SK-N-SH (cell line): ENCODE results near the gene SLC51A. TPM values are rescaled to one million over a fixed set of nuclear protein-coding genes. Genes with fewer than 3 reads are reported as not detected.

Experiments used
- CTCF ChIA-PET: fragments of 300-600, 350-600 bp; formaldehyde crosslinking; extraction: SDS; loops from one replicate; lab custom pipeline; 2021; lab: Yijun Ruan, JAX
- POLR2A ChIA-PET: fragments of 350-600 bp; sonication (Branson Sonifier 250); formaldehyde crosslinking; extraction: SDS; loops from one replicate; lab custom pipeline; 2020; ENCODE audit warnings: antibody characterized with exemption, inconsistent platforms; lab: Yijun Ruan, JAX
- DNase-seq: peaks from one replicate; pipeline ENCODE4 v3.0.0; 2012
- H2AFZ ChIP-seq: fragments of 200-600 bp; sonication (generic); 2 replicates; pipeline ENCODE4 v1.8.1; 2016; ENCODE audit warnings: antibody characterized with exemption, mild to moderate bottlenecking, low read depth
- H3F3A ChIP-seq: fragments of 200-600 bp; sonication (generic); replicated peaks from 2 replicates; pipeline ENCODE3; 2016; ENCODE audit warnings: antibody characterized with exemption, mild to moderate bottlenecking; ENCODE audit not compliant: insufficient read depth
- H3K27ac ChIP-seq, 2 experiments: fragments of 200-500 bp in 1 of 2; fragments of 200-600 bp in 1 of 2; sonication (Bioruptor generic) in 1 of 2; sonication (generic), shearing (Covaris generic) in 1 of 2; 2 replicates each; pipeline versions ENCODE4 v1.5.1 to v1.6.1; 2014 to 2016; ENCODE audit warnings: low read depth in 2 of 2, inconsistent platforms in 1 of 2, low read length in 1 of 2, mild to moderate bottlenecking in 1 of 2, mixed read lengths in 1 of 2
- H3K27me3 ChIP-seq: fragments of 200-600 bp; sonication (generic), shearing (Covaris generic); 2 replicates; pipeline ENCODE4 v1.6.1; 2016; ENCODE audit warnings: mixed run types; ENCODE audit not compliant: insufficient read depth
- H3K36me3 ChIP-seq, 2 experiments: fragments of 200-500 bp in 1 of 2; fragments of 200-600 bp in 1 of 2; sonication (Bioruptor generic) in 1 of 2; sonication (generic) in 1 of 2; replicated peaks in 1 of 2; 2 replicates each; pipeline versions ENCODE3 to v1.5.1; 2014 to 2016; ENCODE audit warnings: low read length in 1 of 2, mild to moderate bottlenecking in 1 of 2; ENCODE audit not compliant: insufficient read depth in 2 of 2, control insufficient read depth in 1 of 2
- H3K4me1 ChIP-seq, 2 experiments: fragments of 200-500 bp in 1 of 2; fragments of 200-600 bp in 1 of 2; sonication (Bioruptor generic) in 1 of 2; sonication (generic), shearing (Covaris generic) in 1 of 2; 2 replicates each; pipeline versions ENCODE4 v1.5.1 to v1.6.1; 2014 to 2016; ENCODE audit warnings: low read depth in 1 of 2, low read length in 1 of 2, mixed run types in 1 of 2; ENCODE audit not compliant: insufficient read depth in 2 of 2, control insufficient read depth in 1 of 2
- H3K4me2 ChIP-seq: fragments of 200-600 bp; sonication (generic), shearing (Covaris generic); 2 replicates; pipeline ENCODE4 v1.6.1; 2017; ENCODE audit warnings: mixed run types
- H3K4me3 ChIP-seq, 2 experiments: fragments of 200-500 bp in 1 of 2; fragments of 200-600 bp in 1 of 2; sonication (Bioruptor generic) in 1 of 2; sonication (generic), shearing (Covaris generic) in 1 of 2; 2 replicates each; pipeline versions ENCODE4 v1.5.1 to v1.8.1; 2014 to 2016; ENCODE audit warnings: low read depth in 2 of 2, inconsistent platforms in 1 of 2, low read length in 1 of 2, mild to moderate bottlenecking in 1 of 2, mixed read lengths in 1 of 2, moderate library complexity in 1 of 2
- H3K79me2 ChIP-seq: fragments of 200-600 bp; sonication (generic); 2 replicates; pipeline ENCODE4 v1.8.1; 2017; ENCODE audit warnings: mild to moderate bottlenecking; ENCODE audit not compliant: insufficient read depth
- H3K9ac ChIP-seq: fragments of 200-600 bp; sonication (generic); 2 replicates; pipeline ENCODE4 v1.6.1; 2017; ENCODE audit warnings: mixed run types
- H3K9me2 ChIP-seq: fragments of 200-600 bp; sonication (generic); 2 replicates; pipeline ENCODE4 v1.6.1; 2017; ENCODE audit warnings: mixed run types
- H3K9me3 ChIP-seq: fragments of 200-600 bp; sonication (generic); 2 replicates; pipeline ENCODE4 v1.6.1; 2017; ENCODE audit warnings: mixed run types, mild to moderate bottlenecking, moderate library complexity
- H4K20me1 ChIP-seq: fragments of 200-600 bp; sonication (generic); 2 replicates; pipeline ENCODE4 v1.6.1; 2017; ENCODE audit warnings: mild to moderate bottlenecking, mixed run types; ENCODE audit not compliant: insufficient read depth
- CHD2 ChIP-seq: fragments of 150-350 bp; IDR thresholded peaks from 2 replicates; pipeline ENCODE4 v1.6.1; 2018; ENCODE audit warnings: low read length; ENCODE audit not compliant: partially characterized antibody
- ELF1 ChIP-seq: IDR thresholded peaks from 2 replicates; pipeline ENCODE4 v1.4.0; 2012
- FOSL2 ChIP-seq: IDR thresholded peaks from 2 replicates; pipeline ENCODE4 v1.4.0; 2012; ENCODE audit warnings: low read depth, mild to moderate bottlenecking, moderate library complexity, borderline replicate concordance
- FOXJ3 ChIP-seq: sonication (generic); formaldehyde crosslinking; IDR thresholded peaks from 2 replicates; pipeline ENCODE4 v1.5.1; 2020; ENCODE audit warnings: mild to moderate bottlenecking, missing genetic modification reagents
- GABPA ChIP-seq: IDR thresholded peaks from 2 replicates; pipeline ENCODE4 v1.4.0; 2012; ENCODE audit warnings: low read depth, mild to moderate bottlenecking
- JUND ChIP-seq: IDR thresholded peaks from 2 replicates; pipeline ENCODE4 v1.4.0; 2012
- MEF2A ChIP-seq: IDR thresholded peaks from 2 replicates; pipeline ENCODE4 v1.4.0; 2012; ENCODE audit warnings: low read depth, borderline replicate concordance
- NFIC ChIP-seq: IDR thresholded peaks from 2 replicates; pipeline ENCODE4 v1.4.0; 2012; ENCODE audit warnings: borderline replicate concordance
- NRF1 ChIP-seq: IDR thresholded peaks from 2 replicates; pipeline ENCODE4 v1.6.1; 2012; ENCODE audit warnings: low read depth, mild to moderate bottlenecking, low read length
- POLR2AphosphoS5 ChIP-seq: IDR thresholded peaks from 2 replicates; pipeline ENCODE4 v1.6.1; 2012; ENCODE audit warnings: low read depth, low read length
- RCOR1 ChIP-seq: fragments of 150-350 bp; IDR thresholded peaks from 2 replicates; pipeline ENCODE4 v1.6.1; 2017; ENCODE audit warnings: antibody characterized with exemption, low read length
- RFX5 ChIP-seq: IDR thresholded peaks from 2 replicates; pipeline ENCODE4 v1.6.1; 2012; ENCODE audit warnings: mild to moderate bottlenecking, improper control_type of control experiment, low read length
- SIN3A ChIP-seq: IDR thresholded peaks from 2 replicates; pipeline ENCODE4 v1.6.1; 2012; ENCODE audit warnings: low read depth, mild to moderate bottlenecking, low read length, moderate library complexity, borderline replicate concordance
- SMC3 ChIP-seq: IDR thresholded peaks from 2 replicates; pipeline ENCODE4 v1.6.1; 2012; ENCODE audit warnings: low read depth, low read length, improper control_type of control experiment
- TAF1 ChIP-seq: IDR thresholded peaks from 2 replicates; pipeline ENCODE4 v1.6.1; 2012; ENCODE audit warnings: low read depth, mild to moderate bottlenecking, low read length, moderate library complexity, borderline replicate concordance
- TCF12 ChIP-seq: IDR thresholded peaks from 2 replicates; pipeline ENCODE4 v1.4.0; 2012
- TEAD4 ChIP-seq: IDR thresholded peaks from 2 replicates; pipeline ENCODE4 v1.4.0; 2012; ENCODE audit warnings: mild to moderate bottlenecking, borderline replicate concordance; ENCODE audit not compliant: insufficient read depth
- YY1 ChIP-seq: IDR thresholded peaks from 2 replicates; pipeline ENCODE4 v1.4.0; 2012; ENCODE audit warnings: low read depth, mild to moderate bottlenecking
- WGBS: methylation state at CpG from one replicate; pipeline ENCODE4 v1.1.6; 2017; ENCODE audit warnings: low lambda C conversion rate; 5-methylcytosine and 5-hydroxymethylcytosine counted together
- polyA plus RNA-seq, 3 experiments: library from polyadenylated mRNA; depleted of rRNA; stranded (reverse); fragments of >200 nt; gene quantifications; 2 replicates each; pipeline ENCODE4 v1.2.3, GENCODE V29; 2012
- TF ChIP-seq, protein P1 (sequence below): IDR thresholded peaks from 2 replicates; pipeline ENCODE4 v1.6.1; 2012; ENCODE audit warnings: mild to moderate bottlenecking, low read depth, low read length, moderate library complexity

The SLC51A gene
- polyA plus RNA-seq, 1 of the 3 experiments (the other 2 are of a cell fraction), result not detected

DNA sequence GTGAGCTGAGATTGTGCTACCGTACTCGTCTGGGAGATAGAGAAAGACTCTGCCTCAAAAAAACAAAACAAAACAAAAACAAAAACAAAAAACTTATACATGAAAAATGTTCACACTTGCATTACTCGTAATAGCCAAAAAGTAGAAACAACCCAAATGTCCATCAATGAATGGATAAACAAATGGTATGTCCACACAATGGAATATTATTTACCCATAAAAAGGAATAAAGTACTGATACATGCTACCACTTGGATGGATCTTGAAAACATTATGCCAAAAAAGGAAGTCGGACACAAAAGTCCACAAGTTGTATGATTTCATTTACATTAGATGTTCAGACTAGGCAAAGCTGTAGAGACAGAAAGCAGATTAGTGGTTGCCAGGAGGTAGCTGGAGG is 44.5 kb downstream of the SLC51A start:
- ChIA-PET POLR2A (no interaction called here), CTCF (no interaction called here)
- H3K4me1 ChIP-seq, result no peaks in the 10 kb centered on the region
- H3K9me3 ChIP-seq, result no peaks in the 10 kb centered on the region
- TF ChIP-seq RFX5, result no peak
- no peak for TF ChIP-seq TEAD4
- no peak for TF ChIP-seq FOSL2
- no peak for TF ChIP-seq GABPA
- TF ChIP-seq MEF2A, result no peak
- no peak for TF ChIP-seq NRF1
- no peak for TF ChIP-seq TAF1
- TF ChIP-seq TCF12, result no peak
- TF ChIP-seq FOXJ3, result no peak
- TF ChIP-seq SMC3, result no peak
- no peak for DNase-seq
- H3K9me2 ChIP-seq, result no peaks in the 10 kb centered on the region
- peaks cover 11 to 43% of the 10 kb centered on the region in 2 experiments for H3K36me3 ChIP-seq
- no peaks in the 10 kb centered on the region for H3K27me3 ChIP-seq
- H2AFZ ChIP-seq, result no peak overlapping the region
- H3K4me3 ChIP-seq, result no peak overlapping the region
- H4K20me1 ChIP-seq, result no peaks in the 10 kb centered on the region
- no peak overlapping the region for H3K4me2 ChIP-seq
- no peak overlapping the region for H3K27ac ChIP-seq
- H3K79me2 ChIP-seq, result peaks cover 48% of the 10 kb centered on the region
- no peak overlapping the region for H3K9ac ChIP-seq
- peaks cover 7% of the 10 kb centered on the region for H3F3A ChIP-seq
- 98% methylated on average over 4 of the region's 4 CpGs for WGBS

DNA sequence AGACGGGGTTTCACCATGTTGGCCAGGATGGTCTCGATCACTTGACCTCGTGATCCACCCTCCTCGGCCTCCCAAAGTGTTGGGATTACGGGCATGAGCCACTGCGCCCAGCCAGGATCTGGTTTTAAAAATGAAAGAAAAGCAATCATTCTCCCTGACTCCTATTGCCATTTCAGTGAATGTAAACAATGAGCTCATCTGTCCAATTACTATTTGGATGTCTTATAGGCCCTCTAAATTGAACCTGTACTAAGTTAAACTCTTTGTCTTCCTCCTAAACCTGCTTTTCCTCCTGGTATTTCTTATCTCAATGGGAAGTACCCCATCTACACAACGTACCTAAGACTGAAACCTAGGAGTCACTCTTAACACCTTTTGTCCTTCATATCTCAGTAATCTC is 47.5 kb downstream of the SLC51A start:
- 93% methylated on average over 7 of the region's 7 CpGs for WGBS
- Histone ChIP-seq H3K4me3 (no peak overlapping the region), H3F3A (peaks cover 13% of the 10 kb centered on the region), H3K4me1 (peaks cover 0 to 12% of the 10 kb centered on the region in 2 experiments; a peak in 1 of 4 replicates), H3K4me2 (no peak overlapping the region), H3K27ac (no peak overlapping the region), H3K9ac (no peak overlapping the region), H2AFZ (no peak overlapping the region), H3K27me3 (no peaks in the 10 kb centered on the region), H3K36me3 (peaks cover under 1 to 44% of the 10 kb centered on the region in 2 experiments), H4K20me1 (no peaks in the 10 kb centered on the region), H3K9me3 (no peaks in the 10 kb centered on the region), H3K9me2 (no peaks in the 10 kb centered on the region), H3K79me2 (peaks cover 41% of the 10 kb centered on the region)
- POLR2A ChIA-PET, result no interaction called here
- DNase-seq, result no peak
- no peak for TF ChIP-seq FOXJ3
- no peak for TF ChIP-seq YY1
- no peak for TF ChIP-seq CHD2
- TF ChIP-seq JUND, result no peak
- TF ChIP-seq TCF12, result no peak
- no peak for TF ChIP-seq NFIC
- TF ChIP-seq POLR2AphosphoS5, result no peak
- TF ChIP-seq RCOR1, result no peak
- TF ChIP-seq, protein P1, sequence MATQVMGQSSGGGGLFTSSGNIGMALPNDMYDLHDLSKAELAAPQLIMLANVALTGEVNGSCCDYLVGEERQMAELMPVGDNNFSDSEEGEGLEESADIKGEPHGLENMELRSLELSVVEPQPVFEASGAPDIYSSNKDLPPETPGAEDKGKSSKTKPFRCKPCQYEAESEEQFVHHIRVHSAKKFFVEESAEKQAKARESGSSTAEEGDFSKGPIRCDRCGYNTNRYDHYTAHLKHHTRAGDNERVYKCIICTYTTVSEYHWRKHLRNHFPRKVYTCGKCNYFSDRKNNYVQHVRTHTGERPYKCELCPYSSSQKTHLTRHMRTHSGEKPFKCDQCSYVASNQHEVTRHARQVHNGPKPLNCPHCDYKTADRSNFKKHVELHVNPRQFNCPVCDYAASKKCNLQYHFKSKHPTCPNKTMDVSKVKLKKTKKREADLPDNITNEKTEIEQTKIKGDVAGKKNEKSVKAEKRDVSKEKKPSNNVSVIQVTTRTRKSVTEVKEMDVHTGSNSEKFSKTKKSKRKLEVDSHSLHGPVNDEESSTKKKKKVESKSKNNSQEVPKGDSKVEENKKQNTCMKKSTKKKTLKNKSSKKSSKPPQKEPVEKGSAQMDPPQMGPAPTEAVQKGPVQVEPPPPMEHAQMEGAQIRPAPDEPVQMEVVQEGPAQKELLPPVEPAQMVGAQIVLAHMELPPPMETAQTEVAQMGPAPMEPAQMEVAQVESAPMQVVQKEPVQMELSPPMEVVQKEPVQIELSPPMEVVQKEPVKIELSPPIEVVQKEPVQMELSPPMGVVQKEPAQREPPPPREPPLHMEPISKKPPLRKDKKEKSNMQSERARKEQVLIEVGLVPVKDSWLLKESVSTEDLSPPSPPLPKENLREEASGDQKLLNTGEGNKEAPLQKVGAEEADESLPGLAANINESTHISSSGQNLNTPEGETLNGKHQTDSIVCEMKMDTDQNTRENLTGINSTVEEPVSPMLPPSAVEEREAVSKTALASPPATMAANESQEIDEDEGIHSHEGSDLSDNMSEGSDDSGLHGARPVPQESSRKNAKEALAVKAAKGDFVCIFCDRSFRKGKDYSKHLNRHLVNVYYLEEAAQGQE, result no peak
- TF ChIP-seq ELF1, result no peak
- no peak for TF ChIP-seq SIN3A
- CTCF ChIA-PET, result interaction anchor here (4.8 kb wide), 1 partner anchor 10 kb away, joined by 20 read pairs; no protein-coding TSS in a partner anchor
